ENCODE results near the gene IL21R.

DNA sequence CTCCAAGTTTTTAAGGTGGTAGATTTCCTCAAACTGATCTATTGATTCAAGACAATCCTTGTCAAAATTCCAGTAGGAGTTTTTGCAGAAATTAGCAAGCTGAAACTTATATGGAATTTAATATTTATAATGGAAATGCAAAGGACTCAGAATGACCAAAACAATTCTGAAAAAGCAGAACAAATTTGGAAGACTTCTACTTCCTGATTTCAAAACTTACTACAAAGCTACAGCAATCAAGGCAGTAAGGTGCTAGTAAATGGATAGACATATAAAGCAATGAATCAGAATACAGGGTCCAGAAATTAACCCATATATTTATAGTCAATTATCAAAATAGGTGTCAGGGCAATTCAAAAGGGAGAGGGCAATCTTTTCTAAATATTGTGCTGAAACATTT lies 11.8 kb upstream of the IL21R start:
- TF ChIP-seq POLR2A (IDR thresholded peaks at IDR 0.05; ENCODE audit: low read length) (no peak), GATA1 (IDR thresholded peaks at IDR 0.05; ENCODE audit: low read depth, low read length) (no peak)
